OCI-LY7 (cell line): ENCODE data around the gene HMG20A.

Experiments used
- EZH2phosphoT487 ChIP-seq: fragments of 200-600 bp; sonication (generic); IDR thresholded peaks from 2 replicates; pipeline ENCODE4 v1.6.1; 2018; ENCODE audit warnings: low read depth, borderline replicate concordance, mild to moderate bottlenecking, mixed run types, antibody characterized with exemption, low read length, moderate library complexity, mixed read lengths
- TF ChIP-seq, protein P1 (sequence below): fragments of 200-600 bp; sonication (generic); conservative IDR thresholded peaks from 2 replicates; pipeline ENCODE4 v1.5.1; 2014; ENCODE audit warnings: mild to moderate bottlenecking, antibody characterized with exemption, low read length, moderate library complexity, mixed read lengths

DNA sequence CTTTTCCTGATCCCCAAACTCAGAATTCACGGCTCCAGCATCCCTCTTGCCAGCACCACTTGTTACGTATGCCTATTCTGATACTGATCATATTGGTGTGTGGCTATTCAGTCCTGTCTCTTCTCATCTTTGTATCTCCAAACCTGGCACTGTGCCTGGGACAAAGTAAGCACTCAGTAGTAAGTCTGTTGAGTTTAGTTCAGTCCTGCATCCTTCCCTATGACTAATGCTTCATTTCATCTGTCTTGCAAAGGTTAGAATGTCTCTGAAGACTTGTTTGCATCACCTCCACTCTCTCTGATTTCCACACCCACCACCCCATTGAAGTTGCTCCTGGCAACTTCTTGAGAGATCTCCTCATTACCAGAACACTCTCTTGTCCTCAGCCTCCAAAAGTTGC lies 80.3 kb downstream of the HMG20A start:
- TF ChIP-seq, protein P1, sequence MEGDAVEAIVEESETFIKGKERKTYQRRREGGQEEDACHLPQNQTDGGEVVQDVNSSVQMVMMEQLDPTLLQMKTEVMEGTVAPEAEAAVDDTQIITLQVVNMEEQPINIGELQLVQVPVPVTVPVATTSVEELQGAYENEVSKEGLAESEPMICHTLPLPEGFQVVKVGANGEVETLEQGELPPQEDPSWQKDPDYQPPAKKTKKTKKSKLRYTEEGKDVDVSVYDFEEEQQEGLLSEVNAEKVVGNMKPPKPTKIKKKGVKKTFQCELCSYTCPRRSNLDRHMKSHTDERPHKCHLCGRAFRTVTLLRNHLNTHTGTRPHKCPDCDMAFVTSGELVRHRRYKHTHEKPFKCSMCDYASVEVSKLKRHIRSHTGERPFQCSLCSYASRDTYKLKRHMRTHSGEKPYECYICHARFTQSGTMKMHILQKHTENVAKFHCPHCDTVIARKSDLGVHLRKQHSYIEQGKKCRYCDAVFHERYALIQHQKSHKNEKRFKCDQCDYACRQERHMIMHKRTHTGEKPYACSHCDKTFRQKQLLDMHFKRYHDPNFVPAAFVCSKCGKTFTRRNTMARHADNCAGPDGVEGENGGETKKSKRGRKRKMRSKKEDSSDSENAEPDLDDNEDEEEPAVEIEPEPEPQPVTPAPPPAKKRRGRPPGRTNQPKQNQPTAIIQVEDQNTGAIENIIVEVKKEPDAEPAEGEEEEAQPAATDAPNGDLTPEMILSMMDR: no peak
- no peak for TF ChIP-seq EZH2phosphoT487
